Activated naive CD8-positive, alpha-beta T cell (primary cell): ENCODE data around the gene TRPC1.

ENCODE experiments used
- H3K27ac Mint-ChIP-seq: one replicate; pipeline ENCODE4 v1.8.0; 2021; ENCODE audit warnings: mixed read lengths
- H3K27me3 Mint-ChIP-seq: one replicate; pipeline ENCODE4 v1.8.0; 2021; ENCODE audit warnings: mixed read lengths
- H3K36me3 Mint-ChIP-seq: one replicate; pipeline ENCODE4 v1.8.0; 2021; ENCODE audit warnings: mixed read lengths
- H3K4me1 Mint-ChIP-seq: one replicate; pipeline ENCODE4 v1.8.0; 2021; ENCODE audit warnings: low read depth, mixed read lengths
- H3K4me3 Mint-ChIP-seq: one replicate; pipeline ENCODE4 v1.8.0; 2021; ENCODE audit warnings: mild to moderate bottlenecking, mixed read lengths
- H3K9me3 Mint-ChIP-seq: one replicate; pipeline ENCODE4 v1.8.0; 2021; ENCODE audit warnings: low read depth, mixed read lengths

Gene TRPC1

GRCh38 chr3:142787719-142788118 is 63.9 kb downstream of the TRPC1 start:
- Mint-ChIP-seq H3K36me3 (peaks cover 9% of the 10 kb centered on the region), H3K4me1 (no peaks in the 10 kb centered on the region), H3K4me3 (no peak overlapping the region), H3K27me3 (no peaks in the 10 kb centered on the region), H3K27ac (no peak overlapping the region), H3K9me3 (peaks cover under 1% of the 10 kb centered on the region)

DNA sequence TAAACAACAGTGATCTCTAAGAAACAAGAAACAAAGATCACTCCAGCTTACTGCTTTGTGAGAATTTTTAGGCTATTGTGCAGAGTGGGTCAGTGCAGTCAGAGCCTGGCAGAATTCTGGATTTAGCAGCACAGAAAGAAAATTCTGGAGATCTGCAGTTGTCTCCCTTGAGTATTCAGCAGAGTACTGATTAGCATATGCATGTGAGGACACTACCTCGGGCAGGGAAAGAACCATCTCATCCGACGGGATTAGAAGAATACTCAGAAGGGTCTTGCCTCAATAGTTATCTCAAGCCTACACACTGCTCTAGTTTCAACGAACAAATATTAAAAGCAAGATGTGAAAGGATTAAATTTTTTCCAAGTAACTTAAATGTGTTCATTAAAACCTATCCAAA is 70.7 kb downstream of the TRPC1 start:
- H3K9me3 Mint-ChIP-seq: no peaks in the 10 kb centered on the region
- no peaks in the 10 kb centered on the region for H3K27me3 Mint-ChIP-seq
- no peaks in the 10 kb centered on the region for H3K4me1 Mint-ChIP-seq
- H3K36me3 Mint-ChIP-seq: peaks cover 2% of the 10 kb centered on the region
- H3K4me3 Mint-ChIP-seq: no peak overlapping the region
- no peak overlapping the region for H3K27ac Mint-ChIP-seq

GRCh38 chr3:142795332-142795731 is 71.5 kb downstream of the TRPC1 start:
- H3K36me3 Mint-ChIP-seq: peaks cover 2% of the 10 kb centered on the region
- H3K4me1 Mint-ChIP-seq: no peaks in the 10 kb centered on the region
- H3K27me3 Mint-ChIP-seq: no peaks in the 10 kb centered on the region
- no peaks in the 10 kb centered on the region for H3K9me3 Mint-ChIP-seq
- no peak overlapping the region for H3K4me3 Mint-ChIP-seq
- H3K27ac Mint-ChIP-seq: no peak overlapping the region

DNA sequence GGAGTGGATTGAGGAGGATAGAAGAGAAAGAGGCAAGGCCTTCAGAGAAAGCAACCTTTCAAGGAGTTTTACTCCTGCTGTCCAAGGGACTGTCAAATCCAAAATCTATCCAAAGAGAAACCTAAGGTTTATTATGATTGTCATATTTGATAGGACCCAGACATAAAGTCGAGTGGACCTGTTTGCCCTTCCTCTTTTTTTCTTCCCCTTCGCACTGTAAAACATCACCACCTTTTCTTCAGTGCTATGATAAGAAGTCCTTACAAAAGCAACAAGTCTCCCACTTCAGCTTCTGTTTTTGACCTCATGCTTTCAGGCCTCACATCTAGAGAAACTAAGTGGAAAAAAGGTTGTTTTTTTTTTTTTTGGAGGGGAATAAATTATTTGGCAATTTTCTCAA is 73.0 kb downstream of the TRPC1 start:
- H3K4me1 Mint-ChIP-seq: no peaks in the 10 kb centered on the region
- H3K27ac Mint-ChIP-seq: no peak overlapping the region
- no peak overlapping the region for H3K4me3 Mint-ChIP-seq
- no peaks in the 10 kb centered on the region for H3K9me3 Mint-ChIP-seq
- H3K36me3 Mint-ChIP-seq: peaks cover 2% of the 10 kb centered on the region
- no peaks in the 10 kb centered on the region for H3K27me3 Mint-ChIP-seq

DNA sequence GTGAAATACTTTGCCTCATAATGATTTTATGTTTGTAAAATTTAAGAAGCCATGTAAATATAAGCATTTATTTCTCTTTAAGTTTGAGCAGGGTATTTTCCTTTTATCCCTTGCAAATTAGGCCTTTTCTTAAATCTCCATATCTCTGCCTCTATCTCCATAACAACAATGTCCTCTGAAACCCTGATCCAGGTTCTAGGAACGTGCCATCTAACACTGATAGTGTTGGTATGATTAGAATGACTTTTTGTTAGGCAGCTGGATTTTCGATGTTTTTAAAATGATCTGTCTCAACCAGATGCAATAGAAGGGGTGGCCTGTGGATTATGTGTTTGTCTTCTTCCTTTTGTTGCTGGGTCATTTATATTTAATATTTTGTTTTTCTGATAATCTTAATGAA is 77.9 kb downstream of the TRPC1 start:
- Mint-ChIP-seq H3K36me3 (no peaks in the 10 kb centered on the region), H3K27ac (no peak overlapping the region), H3K9me3 (no peaks in the 10 kb centered on the region), H3K4me3 (no peak overlapping the region), H3K4me1 (no peaks in the 10 kb centered on the region), H3K27me3 (no peaks in the 10 kb centered on the region)

DNA sequence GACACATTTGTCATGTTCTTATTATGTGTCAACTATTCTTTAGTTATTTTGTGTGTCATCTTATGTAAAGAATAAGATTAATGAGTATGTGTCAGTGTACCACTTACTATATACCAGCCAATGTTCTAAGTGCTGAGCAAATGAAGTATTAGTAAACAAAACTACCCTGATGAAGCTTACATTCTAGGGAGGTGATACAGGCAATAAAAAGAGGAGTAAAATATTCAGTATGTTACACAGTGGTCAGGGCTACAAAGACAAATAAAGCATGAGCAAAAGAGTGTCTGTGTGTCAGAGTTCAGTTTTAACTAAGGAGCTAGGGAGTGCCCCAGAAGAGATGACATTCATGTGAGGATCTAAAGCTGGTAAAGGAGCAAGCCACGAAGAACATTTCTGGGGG is 79.1 kb downstream of the TRPC1 start:
- no peaks in the 10 kb centered on the region for H3K4me1 Mint-ChIP-seq
- H3K27me3 Mint-ChIP-seq: no peaks in the 10 kb centered on the region
- no peak overlapping the region for H3K4me3 Mint-ChIP-seq
- H3K9me3 Mint-ChIP-seq: no peaks in the 10 kb centered on the region
- H3K36me3 Mint-ChIP-seq: no peaks in the 10 kb centered on the region
- no peak overlapping the region for H3K27ac Mint-ChIP-seq

GRCh38 chr3:142808103-142808917 is 84.5 kb downstream of the TRPC1 start:
- H3K4me1 Mint-ChIP-seq: no peaks in the 10 kb centered on the region
- no peaks in the 10 kb centered on the region for H3K36me3 Mint-ChIP-seq
- no peak overlapping the region for H3K4me3 Mint-ChIP-seq
- no peak overlapping the region for H3K27ac Mint-ChIP-seq
- H3K9me3 Mint-ChIP-seq: no peaks in the 10 kb centered on the region
- no peaks in the 10 kb centered on the region for H3K27me3 Mint-ChIP-seq

- no peaks in the 10 kb centered on the region for H3K9me3 Mint-ChIP-seq
These were observed 85.4 kb downstream of the TRPC1 start for GRCh38 chr3:142809259-142809658.

DNA sequence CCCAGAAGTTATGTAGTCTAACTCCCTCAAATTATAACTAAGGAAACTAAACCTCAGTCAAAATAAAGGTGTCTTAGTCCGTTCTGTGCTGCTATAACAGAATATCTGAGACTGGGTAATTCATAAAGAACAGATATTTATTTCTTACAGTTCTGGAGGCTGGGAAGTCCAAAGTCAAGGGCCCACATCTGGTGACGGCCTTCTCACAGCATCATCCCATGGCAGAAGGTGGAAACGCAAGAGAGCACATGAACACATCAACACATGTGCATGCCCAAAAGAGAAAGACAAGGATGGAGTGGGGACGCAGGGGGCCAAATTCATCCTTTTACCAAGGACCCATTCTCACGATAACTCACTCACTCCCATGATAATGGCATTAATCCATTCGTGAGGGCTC is 92.0 kb downstream of the TRPC1 start:
- Mint-ChIP-seq H3K4me3 (no peak overlapping the region), H3K9me3 (no peaks in the 10 kb centered on the region), H3K4me1 (no peaks in the 10 kb centered on the region), H3K27ac (no peak overlapping the region), H3K36me3 (no peaks in the 10 kb centered on the region), H3K27me3 (no peaks in the 10 kb centered on the region)

More at GRCh38 chr3:142809259-142809658, 85.4 kb downstream of the TRPC1 start:
- Mint-ChIP-seq H3K4me3 (no peak overlapping the region), H3K4me1 (no peaks in the 10 kb centered on the region), H3K27me3 (no peaks in the 10 kb centered on the region), H3K27ac (no peak overlapping the region), H3K36me3 (no peaks in the 10 kb centered on the region)

GRCh38 chr3:142817356-142817755 is 93.5 kb downstream of the TRPC1 start:
- Mint-ChIP-seq H3K9me3 (no peaks in the 10 kb centered on the region), H3K36me3 (no peaks in the 10 kb centered on the region), H3K4me3 (no peak overlapping the region), H3K27me3 (no peaks in the 10 kb centered on the region), H3K27ac (no peak overlapping the region), H3K4me1 (no peaks in the 10 kb centered on the region)

- Mint-ChIP-seq H3K4me1 (no peaks in the 10 kb centered on the region), H3K27ac (no peak overlapping the region), H3K9me3 (no peaks in the 10 kb centered on the region), H3K4me3 (no peak overlapping the region), H3K36me3 (no peaks in the 10 kb centered on the region), H3K27me3 (no peaks in the 10 kb centered on the region)
These were observed 94.1 kb downstream of the TRPC1 start for GRCh38 chr3:142817897-142818296.

GRCh38 chr3:142818651-142819050 is 94.8 kb downstream of the TRPC1 start:
- no peak overlapping the region for H3K4me3 Mint-ChIP-seq
- no peak overlapping the region for H3K27ac Mint-ChIP-seq
- no peaks in the 10 kb centered on the region for H3K27me3 Mint-ChIP-seq
- H3K36me3 Mint-ChIP-seq: no peaks in the 10 kb centered on the region
- H3K9me3 Mint-ChIP-seq: no peaks in the 10 kb centered on the region
- H3K4me1 Mint-ChIP-seq: no peaks in the 10 kb centered on the region

- Mint-ChIP-seq H3K27me3 (no peaks in the 10 kb centered on the region), H3K4me1 (no peaks in the 10 kb centered on the region), H3K27ac (no peak overlapping the region), H3K9me3 (no peaks in the 10 kb centered on the region), H3K4me3 (no peak overlapping the region), H3K36me3 (no peaks in the 10 kb centered on the region)
These were observed 95.3 kb downstream of the TRPC1 start for GRCh38 chr3:142819179-142819578.

DNA sequence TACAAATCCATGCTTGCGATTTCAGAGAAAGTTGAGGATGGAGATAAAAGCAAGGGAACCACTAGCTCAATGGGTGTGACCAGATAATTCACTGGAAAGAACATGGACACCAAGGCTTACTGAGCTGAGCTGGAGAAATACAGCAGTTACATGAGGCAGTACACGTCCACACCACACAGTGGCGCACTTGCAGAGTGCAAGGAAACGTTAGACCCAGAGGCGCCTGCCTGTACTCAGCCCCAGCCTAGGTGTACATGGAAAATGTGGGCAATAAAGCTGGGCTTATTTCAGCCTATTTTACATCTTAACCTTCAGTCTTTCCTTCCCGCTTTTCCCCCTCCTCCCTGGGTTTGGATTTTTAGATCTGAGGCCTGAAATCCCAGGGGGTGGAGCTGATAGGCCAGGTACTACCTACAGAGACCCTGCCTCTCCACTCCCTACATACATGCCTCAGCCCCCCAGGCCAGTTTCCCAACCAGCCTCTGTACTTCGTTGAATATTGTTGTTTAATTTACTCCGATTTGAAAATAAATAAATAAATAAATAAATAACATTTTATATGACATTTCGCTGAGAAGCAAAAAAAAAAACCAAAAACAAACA is 105.0 kb downstream of the TRPC1 start:
- Mint-ChIP-seq H3K4me3 (no peak overlapping the region), H3K27ac (no peak overlapping the region), H3K27me3 (peaks cover 4% of the 10 kb centered on the region), H3K36me3 (no peaks in the 10 kb centered on the region), H3K4me1 (no peaks in the 10 kb centered on the region), H3K9me3 (no peaks in the 10 kb centered on the region)

DNA sequence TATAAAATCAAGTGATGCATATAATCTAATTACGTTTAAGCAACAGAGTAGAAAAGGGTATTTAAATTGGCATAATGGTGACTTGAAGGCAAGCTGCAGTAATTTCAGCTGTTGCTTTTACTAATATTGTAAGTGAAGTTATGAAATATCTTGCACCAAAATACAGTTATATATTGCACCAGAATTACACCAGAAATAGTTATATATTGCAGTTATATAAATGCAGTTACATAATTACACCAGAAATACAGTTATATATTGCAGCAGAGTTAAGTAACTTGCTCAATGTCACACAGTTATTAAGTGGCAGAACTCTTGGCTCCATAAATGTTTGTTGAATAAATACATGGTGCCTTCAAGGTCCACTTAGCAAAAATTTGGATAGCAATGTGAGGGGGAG is 113.7 kb downstream of the TRPC1 start:
- Mint-ChIP-seq H3K4me3 (no peak overlapping the region), H3K4me1 (no peaks in the 10 kb centered on the region), H3K9me3 (no peaks in the 10 kb centered on the region), H3K36me3 (no peaks in the 10 kb centered on the region), H3K27me3 (peaks cover 7% of the 10 kb centered on the region), H3K27ac (no peak overlapping the region)

GRCh38 chr3:142839831-142840230 is 116.0 kb downstream of the TRPC1 start:
- Mint-ChIP-seq H3K9me3 (no peaks in the 10 kb centered on the region), H3K4me1 (no peaks in the 10 kb centered on the region), H3K27me3 (peaks cover 7% of the 10 kb centered on the region), H3K27ac (no peak overlapping the region), H3K36me3 (no peaks in the 10 kb centered on the region), H3K4me3 (no peak overlapping the region)
